Ishikawa (cell line): ENCODE data around the gene HSDL1.

ENCODE experiments used
- CEBPB ChIP-seq: IDR thresholded peaks from 2 replicates; pipeline ENCODE4 v1.6.1; 2012
- CREB1 ChIP-seq: IDR thresholded peaks from 2 replicates; pipeline ENCODE4 v1.6.1; 2012; ENCODE audit warnings: low read depth
- EGR1 ChIP-seq: IDR thresholded peaks from 2 replicates; pipeline ENCODE4 v1.6.1; 2012
- EP300 ChIP-seq: IDR thresholded peaks from 2 replicates; pipeline ENCODE4 v1.6.1; 2012; ENCODE audit warnings: borderline replicate concordance
- FOXM1 ChIP-seq: IDR thresholded peaks from 2 replicates; pipeline ENCODE4 v1.6.1; 2012; ENCODE audit warnings: low read depth, borderline replicate concordance
- NFIC ChIP-seq: IDR thresholded peaks from 2 replicates; pipeline ENCODE4 v1.6.1; 2012
- RAD21 ChIP-seq: IDR thresholded peaks from 2 replicates; pipeline ENCODE4 v1.6.1; 2012; ENCODE audit warnings: low read depth
- REST ChIP-seq: IDR thresholded peaks from 2 replicates; pipeline ENCODE4 v1.6.1; 2012; ENCODE audit warnings: low read depth, mild to moderate bottlenecking
- TAF1 ChIP-seq: IDR thresholded peaks from 2 replicates; pipeline ENCODE4 v1.6.1; 2012; ENCODE audit warnings: low read depth, mild to moderate bottlenecking
- TCF12 ChIP-seq: IDR thresholded peaks from 2 replicates; pipeline ENCODE4 v1.6.1; 2012; ENCODE audit warnings: low read depth
- TEAD4 ChIP-seq: IDR thresholded peaks from 2 replicates; pipeline ENCODE4 v1.6.1; 2012
- USF1 ChIP-seq: IDR thresholded peaks from 2 replicates; pipeline ENCODE4 v1.6.1; 2012
- YY1 ChIP-seq: IDR thresholded peaks from 2 replicates; pipeline ENCODE4 v1.6.1; 2012; ENCODE audit warnings: low read depth
- ZBTB7A ChIP-seq: IDR thresholded peaks from 2 replicates; pipeline ENCODE4 v1.6.1; 2012; ENCODE audit warnings: low read depth
- TF ChIP-seq, protein P1 (sequence below): IDR thresholded peaks from 2 replicates; pipeline ENCODE4 v1.6.1; 2012

HSDL1 gene

GRCh38 chr16:84080378-84080777 is 64.6 kb downstream of the HSDL1 start:
- TF ChIP-seq EGR1 = no peak
- no peak for TF ChIP-seq CEBPB
- no peak for TF ChIP-seq ZBTB7A
- TF ChIP-seq YY1 = no peak
- TF ChIP-seq CREB1 = no peak
- no peak for TF ChIP-seq NFIC
- TF ChIP-seq TCF12 = no peak
- TF ChIP-seq EP300 = no peak
- no peak for TF ChIP-seq REST
- no peak for TF ChIP-seq RAD21
- no peak for TF ChIP-seq TAF1
- no peak for TF ChIP-seq TEAD4
- no peak for TF ChIP-seq USF1
- no peak for TF ChIP-seq FOXM1
- TF ChIP-seq, protein P1, sequence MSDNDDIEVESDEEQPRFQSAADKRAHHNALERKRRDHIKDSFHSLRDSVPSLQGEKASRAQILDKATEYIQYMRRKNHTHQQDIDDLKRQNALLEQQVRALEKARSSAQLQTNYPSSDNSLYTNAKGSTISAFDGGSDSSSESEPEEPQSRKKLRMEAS = no peak

- no peak for TF ChIP-seq TCF12
- TF ChIP-seq, protein P1 = no peak
- TF ChIP-seq EGR1 = no peak
- TF ChIP-seq USF1 = no peak
- no peak for TF ChIP-seq REST
- no peak for TF ChIP-seq RAD21
- no peak for TF ChIP-seq EP300
- no peak for TF ChIP-seq NFIC
- no peak for TF ChIP-seq CEBPB
- no peak for TF ChIP-seq FOXM1
- TF ChIP-seq TAF1 = no peak
- no peak for TF ChIP-seq CREB1
- no peak for TF ChIP-seq ZBTB7A
- TF ChIP-seq YY1 = no peak
These were observed 65.3 kb downstream of the HSDL1 start for GRCh38 chr16:84079664-84080063.

- TF ChIP-seq CEBPB (no peak), EP300 (no peak), RAD21 (no peak), USF1 (no peak), TEAD4 (no peak), TCF12 (no peak), NFIC (no peak), TAF1 (no peak), ZBTB7A (no peak), FOXM1 (no peak), YY1 (no peak), CREB1 (no peak), EGR1 (no peak), REST (no peak)
- TF ChIP-seq, protein P1 = no peak
These were observed 69.6 kb downstream of the HSDL1 start for GRCh38 chr16:84075376-84075775.

- TF ChIP-seq TCF12 (no peak), TAF1 (no peak)
These were observed 70.3 kb downstream of the HSDL1 start for GRCh38 chr16:84074721-84075120.
